ENCODE results near the gene TTLL7. TPM values are rescaled to one million over a fixed set of nuclear protein-coding genes. Genes with fewer than 3 reads are reported as not detected.
A peak's percentile ranks its signal among the peaks of the same experiment; 100 is the strongest.

TTLL7 gene
- total and polyA plus RNA-seq, 9 of the 15 experiments (the other 6 are each of a cell fraction or from before 2014, with no cell fraction given), result 0.63 to 2.6 (median 1.7) TPM

- TF ChIP-seq SAFB2 (IDR thresholded peaks at IDR 0.05; ENCODE audit: borderline replicate concordance, low read depth, low read length, severe bottlenecking), result no peak
- TF ChIP-seq CBFA2T2 (conservative IDR thresholded peaks at IDR 0.05), result peak; percentile 54
- TF ChIP-seq PHB2 (IDR thresholded peaks at IDR 0.05; ENCODE audit: low read depth), result no peak
- TF ChIP-seq ZNF592 (IDR thresholded peaks at IDR 0.05), result no peak
- TF ChIP-seq MCM7 (IDR thresholded peaks at IDR 0.05), result no peak
- peak; percentile 46 for TF ChIP-seq EGR1 (conservative IDR thresholded peaks at IDR 0.05)
Observed at GRCh38 chr1:83920320-83920719, 78.6 kb downstream of the TTLL7 start (continued).

GRCh38 chr1:83919872-83920271 lies 79.1 kb downstream of the TTLL7 start:
- H3K27me3 ChIP-seq (ENCODE audit: control insufficient read depth in 2 of 2, insufficient read depth in 2 of 2, low read length in 2 of 2), result no peaks in the 10 kb centered on the region
- 77% methylated on average over 1 of the region's 1 CpG for WGBS (ENCODE audit: insufficient coverage, low coverage, missing lambda C conversion rate)
- no peak overlapping the region for H3K4me2 ChIP-seq (ENCODE audit: insufficient read depth, low read length)
- DNase-seq (ENCODE audit: extremely low read depth in 1 of 4, low spot score in 3 of 4), result no peak
- BruUV-seq (replicated peaks), result no TSS peak
- no peaks in the 10 kb centered on the region for H3K9me3 ChIP-seq (replicated peaks; ENCODE audit: control insufficient read depth, insufficient read depth, low read depth, low read length)
- no peak overlapping the region for H2AFZ ChIP-seq (ENCODE audit: low read depth, low read length)
- ATAC-seq, result no peak
- peaks cover 3 to 11% of the 10 kb centered on the region in 2 experiments; a peak in 3 of 5 replicates for H3K4me1 ChIP-seq (replicated peaks in 1 of 2; ENCODE audit: control insufficient read depth in 2 of 2, insufficient read depth in 2 of 2, low read length in 2 of 2)
- no peak overlapping the region for H3K4me3 ChIP-seq
- ChIA-PET POLR2A (interaction anchor here (1.4 kb wide), 1 partner anchor 9 kb away, joined by 5 read pairs; no protein-coding TSS in a partner anchor), CTCF (ENCODE audit: low intra/inter-chr PET ratio) (no interaction called here)
- TF ChIP-seq MAFG (tag; conservative IDR thresholded peaks at IDR 0.05), result peak; percentile 85
- no peak for TF ChIP-seq STAT6 (CRISPR knock-in tag; IDR thresholded peaks at IDR 0.05)
- TF ChIP-seq C11orf30 (IDR thresholded peaks at IDR 0.05; ENCODE audit: low read depth), result peak; percentile 82
- TF ChIP-seq MAFK (IDR thresholded peaks at IDR 0.05; ENCODE audit: low read length), result peak; percentile 96
- peak; percentile 92 for TF ChIP-seq MAFF (IDR thresholded peaks at IDR 0.05; ENCODE audit: low read length)
- TF ChIP-seq CEBPB (tag; IDR thresholded peaks at IDR 0.05), result peak; percentile 38
- peak; percentile 94 for TF ChIP-seq ZNF316 (IDR thresholded peaks at IDR 0.05)
- no peak for TF ChIP-seq ASH1L (IDR thresholded peaks at IDR 0.05; ENCODE audit: borderline replicate concordance, low read depth, partially characterized antibody)
- TF ChIP-seq FOXA3 (CRISPR knock-in tag; conservative IDR thresholded peaks at IDR 0.05 in 1 of 2, IDR thresholded peaks at IDR 0.05 in 1 of 2), result no peak
- no peak for FAIRE-seq
- intact Hi-C loops (cut with micrococcal nuclease), result no loop called here
- H3K9me1 ChIP-seq (ENCODE audit: control insufficient read depth, insufficient read depth, low read length), result no peaks in the 10 kb centered on the region
- H3K9ac ChIP-seq (ENCODE audit: insufficient read depth in 1 of 2, low read depth in 2 of 2, low read length in 2 of 2), result no peak overlapping the region
- H3K27ac ChIP-seq (ENCODE audit: extremely low read depth, low read depth, low read length), result no peak overlapping the region
- no peaks in the 10 kb centered on the region for H3K36me3 ChIP-seq (ENCODE audit: control insufficient read depth, insufficient read depth, low read length)
- H4K20me1 ChIP-seq (replicated peaks; ENCODE audit: control insufficient read depth, insufficient read depth, low read length), result no peaks in the 10 kb centered on the region
- in situ Hi-C loops (cut with MboI), result loop anchor here (10.0 to 25.0 kb wide), 5 partner anchors 205 to 1017 kb away; no protein-coding TSS in a partner anchor
- H3K79me2 ChIP-seq (ENCODE audit: control insufficient read depth, insufficient read depth, low read length), result no peaks in the 10 kb centered on the region
